Neural progenitor cell (in vitro differentiated cells): Measurements from ENCODE around the gene PLCZ1.

Source experiments
- EZH2 ChIP-seq: fragments of 200-600 bp; sonication (generic); IDR thresholded peaks from 2 replicates; pipeline ENCODE4 v1.6.1; 2017; ENCODE audit warnings: antibody characterized with exemption, mild to moderate bottlenecking, moderate library complexity
- EZH2phosphoT487 ChIP-seq: fragments of 200-600 bp; sonication (generic); IDR thresholded peaks from 2 replicates; pipeline ENCODE4 v1.6.1; 2017; ENCODE audit warnings: antibody characterized with exemption
- TF ChIP-seq, protein P1 (sequence below): fragments of 200-600 bp; sonication (generic); IDR thresholded peaks from 2 replicates; pipeline ENCODE4 v1.5.1; 2017; ENCODE audit warnings: antibody characterized with exemption, mild to moderate bottlenecking

DNA sequence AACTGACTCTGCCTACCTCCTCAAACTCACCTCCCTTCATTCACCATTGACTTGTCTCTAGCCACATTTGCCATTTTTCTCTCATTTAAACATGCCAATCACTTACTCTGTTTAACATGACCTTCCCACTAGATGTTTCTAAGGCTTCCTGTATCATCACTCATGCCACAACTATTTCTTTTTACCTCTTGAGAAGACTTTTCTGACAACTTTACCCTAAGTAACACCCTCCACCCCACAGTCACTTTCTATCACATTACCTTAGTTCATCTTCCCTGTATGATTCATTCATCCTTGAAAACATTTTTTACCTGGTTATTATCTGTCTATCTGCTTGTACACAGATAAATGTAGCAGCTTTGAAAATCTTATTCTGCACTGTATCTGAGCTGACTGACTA is 19.4 kb downstream of the PLCZ1 start:
- TF ChIP-seq, protein P1, sequence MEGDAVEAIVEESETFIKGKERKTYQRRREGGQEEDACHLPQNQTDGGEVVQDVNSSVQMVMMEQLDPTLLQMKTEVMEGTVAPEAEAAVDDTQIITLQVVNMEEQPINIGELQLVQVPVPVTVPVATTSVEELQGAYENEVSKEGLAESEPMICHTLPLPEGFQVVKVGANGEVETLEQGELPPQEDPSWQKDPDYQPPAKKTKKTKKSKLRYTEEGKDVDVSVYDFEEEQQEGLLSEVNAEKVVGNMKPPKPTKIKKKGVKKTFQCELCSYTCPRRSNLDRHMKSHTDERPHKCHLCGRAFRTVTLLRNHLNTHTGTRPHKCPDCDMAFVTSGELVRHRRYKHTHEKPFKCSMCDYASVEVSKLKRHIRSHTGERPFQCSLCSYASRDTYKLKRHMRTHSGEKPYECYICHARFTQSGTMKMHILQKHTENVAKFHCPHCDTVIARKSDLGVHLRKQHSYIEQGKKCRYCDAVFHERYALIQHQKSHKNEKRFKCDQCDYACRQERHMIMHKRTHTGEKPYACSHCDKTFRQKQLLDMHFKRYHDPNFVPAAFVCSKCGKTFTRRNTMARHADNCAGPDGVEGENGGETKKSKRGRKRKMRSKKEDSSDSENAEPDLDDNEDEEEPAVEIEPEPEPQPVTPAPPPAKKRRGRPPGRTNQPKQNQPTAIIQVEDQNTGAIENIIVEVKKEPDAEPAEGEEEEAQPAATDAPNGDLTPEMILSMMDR, result no peak
- no peak for TF ChIP-seq EZH2
- no peak for TF ChIP-seq EZH2phosphoT487
